HUES48 (cell line): ENCODE results near the gene ZCWPW1.
"Not testable (repeated sequence)": the region's sequence is repeated elsewhere in the genome, so short reads cannot be mapped to it uniquely, and the experiment has no call there.

Source experiments
- H3K27ac ChIP-seq: one replicate; pipeline ENCODE4 v1.7.0; 2013; ENCODE audit warnings: low read depth, low read length, inconsistent platforms
- H3K27me3 ChIP-seq: 2 replicates; pipeline ENCODE4 v1.6.1; 2013; ENCODE audit warnings: mild to moderate bottlenecking, low read length; ENCODE audit not compliant: control insufficient read depth, insufficient read depth
- H3K36me3 ChIP-seq: 2 replicates; pipeline ENCODE4 v1.6.1; 2013; ENCODE audit warnings: low read length; ENCODE audit not compliant: control insufficient read depth, insufficient read depth
- H3K4me1 ChIP-seq: 2 replicates; pipeline ENCODE4 v1.6.1; 2013; ENCODE audit warnings: mild to moderate bottlenecking, low read length; ENCODE audit not compliant: control insufficient read depth, insufficient read depth
- H3K4me3 ChIP-seq: 2 replicates; pipeline ENCODE4 v1.5.1; 2013; ENCODE audit warnings: mild to moderate bottlenecking, low read depth, low read length
- H3K9ac ChIP-seq: 2 replicates; pipeline ENCODE4 v1.6.1; 2013; ENCODE audit warnings: mild to moderate bottlenecking, low read depth, low read length, moderate library complexity
- H3K9me3 ChIP-seq: 2 replicates; pipeline ENCODE4 v1.6.1; 2013; ENCODE audit warnings: low read length; ENCODE audit not compliant: control insufficient read depth, insufficient read depth

The ZCWPW1 gene

DNA sequence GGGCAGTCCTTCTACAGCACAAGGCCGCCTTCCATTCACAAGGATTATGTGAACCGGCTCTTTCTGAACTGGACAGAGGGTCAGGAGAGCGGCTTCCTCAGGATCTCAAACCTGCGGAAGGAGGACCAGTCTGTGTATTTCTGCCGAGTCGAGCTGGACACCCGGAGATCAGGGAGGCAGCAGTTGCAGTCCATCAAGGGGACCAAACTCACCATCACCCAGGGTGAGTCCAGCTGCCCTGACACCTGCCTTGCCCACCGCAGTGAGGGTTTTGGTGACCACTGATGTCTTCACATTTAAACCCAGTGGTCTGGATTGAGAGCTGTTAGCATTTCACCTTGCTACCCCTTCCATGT lies 69.7 kb downstream of the ZCWPW1 start:
- Histone ChIP-seq H3K4me3 (no peak overlapping the region), H3K27me3 (no peaks in the 10 kb centered on the region), H3K9me3 (no peaks in the 10 kb centered on the region), H3K4me1 (no peaks in the 10 kb centered on the region), H3K36me3 (peaks cover 94% of the 10 kb centered on the region), H3K9ac (no peak overlapping the region), H3K27ac (no peak overlapping the region)

DNA sequence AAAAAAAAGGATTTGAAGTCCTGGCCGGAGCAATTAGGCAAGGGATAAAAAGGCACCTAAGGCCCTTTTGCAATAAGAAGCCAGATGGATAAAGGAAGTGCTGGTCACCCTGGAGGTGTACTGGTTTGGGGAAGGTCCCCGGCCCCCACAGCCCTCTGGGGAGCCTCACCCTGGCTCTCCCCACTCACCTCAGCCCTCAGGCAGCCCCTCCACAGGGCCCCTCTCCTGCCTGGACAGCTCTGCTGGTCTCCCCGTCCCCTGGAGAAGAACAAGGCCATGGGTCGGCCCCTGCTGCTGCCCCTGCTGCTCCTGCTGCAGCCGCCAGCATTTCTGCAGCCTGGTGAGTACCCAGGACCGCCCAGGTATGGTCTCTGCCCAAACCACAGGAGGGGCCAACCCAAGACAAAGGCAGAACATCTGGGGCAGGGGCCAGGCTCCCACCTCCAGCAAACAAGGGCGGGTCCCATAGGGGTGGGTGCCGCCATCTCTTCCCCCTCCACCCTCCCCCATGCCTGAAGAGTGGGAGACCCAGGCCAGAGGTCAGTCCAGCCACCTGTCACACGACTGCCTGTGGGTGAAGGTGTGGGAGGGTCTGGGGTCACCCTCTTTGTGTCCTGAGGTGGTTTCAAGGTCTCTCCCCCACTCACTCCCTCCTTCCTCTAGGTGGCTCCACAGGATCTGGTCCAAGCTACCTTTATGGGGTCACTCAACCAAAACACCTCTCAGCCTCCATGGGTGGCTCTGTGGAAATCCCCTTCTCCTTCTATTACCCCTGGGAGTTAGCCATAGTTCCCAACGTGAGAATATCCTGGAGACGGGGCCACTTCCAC lies 70.3 kb downstream of the ZCWPW1 start, which contains the start of gene PILRB:
PILRB (plus strand) TSS at position 91 of the 830 bp plus-strand sequence; CDS start at position 277, 186 bp downstream.
- Histone ChIP-seq H3K9me3 (no peaks in the 10 kb centered on the region), H3K27ac (no peak within 1 kb of the TSS), H3K36me3 (peaks cover 95% of the 10 kb centered on the region)

DNA sequence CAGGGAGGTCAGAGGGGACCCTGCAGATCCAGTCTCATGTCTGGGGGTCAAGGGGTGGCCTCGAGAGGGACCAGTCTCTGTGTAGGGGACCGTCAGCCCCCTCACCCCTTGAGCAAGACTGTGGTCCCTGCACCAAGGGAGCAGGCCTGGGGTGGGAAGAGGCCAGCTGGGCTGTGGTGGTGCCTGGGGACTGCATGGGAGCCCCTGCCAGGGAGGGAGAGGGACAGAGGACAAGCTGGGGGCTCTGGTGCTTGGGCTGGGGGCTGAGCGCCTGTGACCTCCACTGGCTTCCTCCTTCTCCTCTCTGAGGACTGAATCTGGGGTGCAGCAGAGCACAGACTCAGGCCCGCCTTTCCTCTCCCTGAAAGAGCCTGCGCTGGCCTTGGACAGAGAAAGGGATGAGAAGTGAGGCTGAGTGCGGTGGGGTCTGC lies 71.4 kb downstream of the ZCWPW1 start:
- no peak overlapping the region for H3K9ac ChIP-seq
- H3K27ac ChIP-seq: no peak overlapping the region
- no peaks in the 10 kb centered on the region for H3K4me1 ChIP-seq
- H3K27me3 ChIP-seq: no peaks in the 10 kb centered on the region
- no peaks in the 10 kb centered on the region for H3K9me3 ChIP-seq
- peaks cover 92% of the 10 kb centered on the region for H3K36me3 ChIP-seq
- no peak overlapping the region for H3K4me3 ChIP-seq

More for the DNA sequence above, 70.3 kb downstream of the ZCWPW1 start, which contains the start of gene PILRB:
- Histone ChIP-seq H3K4me1 (no peaks in the 10 kb centered on the region), H3K9ac (no peak within 1 kb of the TSS), H3K4me3 (no peak within 1 kb of the TSS), H3K27me3 (no peaks in the 10 kb centered on the region)

DNA sequence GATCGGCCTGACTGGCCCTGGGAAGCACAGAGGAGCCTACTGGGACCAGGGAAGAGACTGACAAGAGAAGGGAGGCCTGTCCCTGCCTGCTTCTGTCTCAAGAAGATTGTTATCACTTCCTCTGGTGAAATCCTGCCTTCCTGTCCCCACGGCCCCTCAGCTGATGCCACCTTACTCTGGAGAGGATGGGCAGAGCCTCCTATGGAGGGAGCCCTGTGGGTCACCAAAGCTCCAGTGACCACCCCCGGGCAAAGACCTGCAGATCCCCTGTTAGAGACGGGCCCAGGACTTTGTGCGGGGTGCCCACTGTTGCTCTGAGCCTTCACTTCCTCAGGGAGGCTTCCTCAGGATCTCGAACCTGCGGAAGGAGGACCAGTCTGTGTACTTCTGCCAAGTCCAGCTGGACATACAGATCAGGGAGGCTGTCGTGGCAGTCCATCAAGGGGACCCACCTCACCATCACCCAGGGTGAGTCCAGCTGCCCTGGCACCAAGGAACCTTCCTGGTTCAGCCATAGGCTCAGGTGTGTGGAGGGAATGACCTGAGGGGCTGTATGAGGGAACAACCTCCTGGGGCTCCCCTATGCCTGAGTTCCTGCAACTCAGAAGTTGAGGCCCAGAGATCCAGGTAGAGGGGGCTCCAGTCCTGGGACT lies 72.0 kb downstream of the ZCWPW1 start:
- Histone ChIP-seq H3K9ac (no peak overlapping the region), H3K4me3 (no peak overlapping the region), H3K27me3 (no peaks in the 10 kb centered on the region), H3K27ac (no peak overlapping the region), H3K36me3 (peaks cover 89% of the 10 kb centered on the region), H3K9me3 (no peaks in the 10 kb centered on the region), H3K4me1 (no peaks in the 10 kb centered on the region)

DNA sequence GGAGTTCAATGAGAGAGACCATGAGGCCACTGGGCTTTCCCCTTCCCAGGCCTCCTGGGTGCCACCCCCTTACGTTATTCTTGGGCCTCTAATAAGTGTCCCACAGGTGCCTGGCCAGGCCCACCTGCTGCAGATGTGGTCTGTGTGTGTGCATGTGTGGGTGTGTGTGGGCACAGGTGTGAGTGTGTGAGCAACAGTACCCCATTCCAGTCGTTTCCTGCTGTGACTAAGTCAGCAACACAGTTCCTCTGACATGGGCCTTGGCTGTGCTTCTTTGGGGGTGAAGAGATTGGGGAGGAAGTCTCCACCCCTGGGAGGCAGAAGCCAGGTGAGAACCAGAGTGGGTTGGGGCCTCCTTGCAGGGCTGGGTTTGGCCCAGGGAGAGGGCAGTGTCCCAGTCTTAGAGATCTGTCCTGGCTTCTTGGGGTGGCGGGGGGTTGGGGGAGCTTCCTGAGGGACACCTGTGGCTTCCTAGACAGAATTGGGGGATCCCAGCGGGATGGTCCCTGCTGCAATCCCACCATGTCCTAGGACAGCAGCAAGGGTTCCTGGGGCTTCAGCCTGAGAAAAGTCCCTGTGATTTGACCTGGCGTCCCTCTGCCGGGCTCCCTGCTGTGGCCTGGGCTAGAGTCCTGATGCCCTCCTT lies 74.7 kb downstream of the ZCWPW1 start:
- H3K36me3 ChIP-seq: peaks cover 92% of the 10 kb centered on the region
- no peak overlapping the region for H3K27ac ChIP-seq

DNA sequence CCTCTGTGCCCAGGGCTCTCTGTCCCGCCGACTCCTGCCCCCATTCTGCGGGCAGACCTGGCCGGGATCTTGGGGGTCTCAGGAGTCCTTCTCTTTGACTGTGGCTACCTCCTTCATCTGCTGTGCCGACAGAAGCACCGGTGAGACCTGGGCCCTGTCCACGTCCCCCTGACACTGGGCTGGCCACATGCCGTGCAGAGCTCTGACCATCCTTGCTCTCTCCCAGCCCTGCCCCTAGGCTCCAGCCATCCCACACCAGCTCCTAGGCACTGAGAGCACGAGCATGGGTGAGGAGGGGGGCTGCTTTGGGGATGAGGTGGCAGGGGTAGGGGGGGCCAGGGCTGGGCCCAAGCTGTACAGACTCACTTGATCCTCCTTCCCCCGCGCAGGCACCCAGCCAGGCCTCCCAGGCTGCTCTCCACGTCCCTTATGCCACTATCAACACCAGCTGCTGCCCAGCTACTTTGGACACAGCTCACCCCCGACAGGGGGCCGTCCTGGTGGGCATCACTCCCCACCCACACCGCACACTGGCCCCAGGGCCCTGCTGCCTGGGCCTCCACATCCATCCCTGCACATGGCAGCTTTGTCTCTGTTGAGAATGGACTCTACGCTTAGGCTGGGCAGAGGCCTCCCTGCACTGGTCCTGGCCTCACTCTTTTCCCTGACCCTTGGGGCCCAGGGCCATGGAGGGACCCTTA lies 75.4 kb downstream of the ZCWPW1 start:
- Histone ChIP-seq H3K36me3 (peaks cover 89% of the 10 kb centered on the region), H3K27ac (no peak overlapping the region), H3K9me3 (no peaks in the 10 kb centered on the region), H3K9ac (no peak overlapping the region), H3K27me3 (no peaks in the 10 kb centered on the region), H3K4me3 (no peak overlapping the region), H3K4me1 (no peaks in the 10 kb centered on the region)

More for the DNA sequence above, 74.7 kb downstream of the ZCWPW1 start:
- Histone ChIP-seq H3K27me3 (no peaks in the 10 kb centered on the region), H3K4me3 (no peak overlapping the region), H3K4me1 (no peaks in the 10 kb centered on the region), H3K9me3 (no peaks in the 10 kb centered on the region), H3K9ac (no peak overlapping the region)

DNA sequence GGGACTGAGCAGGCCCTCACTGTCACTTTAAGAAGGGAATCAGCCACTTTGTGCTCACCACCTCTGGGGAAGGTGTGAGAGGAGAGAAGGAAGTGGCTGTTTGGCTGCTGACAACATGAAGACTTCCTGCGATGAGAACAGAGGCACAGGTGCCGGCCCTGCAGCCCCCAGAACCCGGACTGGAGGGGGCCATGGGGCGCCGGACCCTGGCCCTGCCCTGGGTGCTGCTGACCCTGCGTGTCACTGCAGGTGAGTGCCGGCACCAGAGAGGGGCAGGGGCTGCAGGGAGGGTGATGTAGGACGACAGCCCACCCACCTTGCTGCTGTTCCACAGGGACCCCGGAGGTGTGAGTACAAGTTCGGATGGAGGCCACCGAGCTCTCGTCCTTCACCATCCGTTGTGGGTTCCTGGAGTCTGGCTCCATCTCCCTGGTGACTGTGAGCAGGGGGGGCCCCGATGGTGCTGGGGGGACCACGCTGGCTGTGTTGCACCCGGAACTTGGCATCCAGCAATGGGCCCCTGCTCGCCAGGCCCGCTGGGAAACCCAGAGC lies 76.2 kb downstream of the ZCWPW1 start:
- H3K4me1 ChIP-seq, H3K27me3 ChIP-seq, H3K9me3 ChIP-seq, H3K9ac ChIP-seq, H3K27ac ChIP-seq, H3K4me3 ChIP-seq: not testable (repeated sequence)
- H3K36me3 ChIP-seq: peaks cover 89% of the 10 kb centered on the region

DNA sequence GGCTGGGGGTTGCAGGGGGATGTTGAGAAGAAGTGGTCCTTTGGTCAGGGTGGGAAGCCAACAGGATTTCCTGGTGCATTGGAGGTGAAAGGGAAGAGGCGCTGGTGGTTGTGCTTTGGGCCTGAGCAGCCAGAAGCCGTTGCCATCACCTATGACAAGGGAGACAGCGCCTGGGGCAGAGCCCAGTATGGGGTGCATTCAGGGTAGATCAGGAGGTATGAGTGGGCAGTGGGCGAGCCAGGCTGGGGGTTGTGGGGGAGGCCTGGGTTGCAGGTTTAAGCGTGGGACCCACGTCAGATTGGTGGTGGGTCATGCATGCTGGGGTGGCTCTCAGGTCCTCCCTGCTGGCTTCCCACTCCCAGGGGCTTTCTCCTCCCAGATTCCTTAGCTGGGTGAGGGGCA lies 76.8 kb downstream of the ZCWPW1 start:
- no peaks in the 10 kb centered on the region for H3K9me3 ChIP-seq
- H3K27me3 ChIP-seq: no peaks in the 10 kb centered on the region
- no peaks in the 10 kb centered on the region for H3K4me1 ChIP-seq
- H3K9ac ChIP-seq: no peak overlapping the region
- H3K36me3 ChIP-seq: peaks cover 89% of the 10 kb centered on the region
- H3K27ac ChIP-seq: no peak overlapping the region
- no peak overlapping the region for H3K4me3 ChIP-seq
